HEK293 (cell line): ENCODE results near the gene PGAP6.

ENCODE experiments used
- CTCF ChIA-PET: fragments of 350-600 bp; formaldehyde crosslinking; extraction: SDS; loops from one replicate; lab custom pipeline; 2021; ENCODE audit warnings: antibody characterized with exemption; lab: Yijun Ruan, JAX
- POLR2A ChIA-PET: fragments of 300-600 bp; formaldehyde crosslinking; extraction: SDS; loops from one replicate; lab custom pipeline; 2020; ENCODE audit warnings: antibody characterized with exemption, inconsistent platforms; lab: Yijun Ruan, JAX
- H3K27ac ChIP-seq: fragments of 200-500 bp; sonication (Bioruptor generic); 2 replicates; pipeline ENCODE4 v1.5.1; 2014; ENCODE audit warnings: low read depth, low read length, control low read depth, inconsistent platforms; ENCODE audit errors: extremely low read depth
- H3K36me3 ChIP-seq, 2 experiments: fragments of 200-500 bp in 1 of 2; sonication (Bioruptor generic) in 1 of 2; 1 replicate in 1 of 2; 2 replicates in 1 of 2; pipeline ENCODE4 v1.5.1; 2014 to 2017; ENCODE audit warnings: inconsistent platforms in 2 of 2, low read length in 2 of 2; ENCODE audit not compliant: control insufficient read depth in 2 of 2, insufficient read depth in 1 of 2
- H3K4me1 ChIP-seq: fragments of 200-500 bp; sonication (Bioruptor generic); 2 replicates; pipeline ENCODE4 v1.5.1; 2014; ENCODE audit warnings: mild to moderate bottlenecking, low read length, inconsistent platforms; ENCODE audit not compliant: control insufficient read depth, insufficient read depth
- H3K4me3 ChIP-seq: 2 replicates; pipeline ENCODE4 v1.5.1; 2011; ENCODE audit warnings: low read depth, mild to moderate bottlenecking, control low read depth, low read length, moderate library complexity
- H3K9me3 ChIP-seq: fragments of 200-500 bp; sonication (Bioruptor generic); 2 replicates; pipeline ENCODE4 v1.5.1; 2014; ENCODE audit warnings: low read depth, low read length, inconsistent platforms; ENCODE audit not compliant: control insufficient read depth, insufficient read depth
- IKZF3 ChIP-seq: fragments of 450-650 bp; IDR thresholded peaks from 2 replicates; pipeline ENCODE4 v1.5.0; 2018; ENCODE audit warnings: missing biosample characterization, mild to moderate bottlenecking, missing genetic modification characterization, moderate library complexity
- KLF1 ChIP-seq: fragments of 450-650 bp; formaldehyde crosslinking; IDR thresholded peaks from 2 replicates; pipeline ENCODE4 v1.5.1; 2016; ENCODE audit warnings: missing biosample characterization, missing genetic modification characterization
- KLF10 ChIP-seq: fragments of 450-650 bp; IDR thresholded peaks from 2 replicates; pipeline ENCODE4 v1.5.1; 2018; ENCODE audit warnings: missing biosample characterization, mild to moderate bottlenecking, missing genetic modification characterization
- PRDM1 ChIP-seq: fragments of 450-650 bp; formaldehyde crosslinking; IDR thresholded peaks from 2 replicates; pipeline ENCODE4; 2016; ENCODE audit warnings: missing biosample characterization, missing genetic modification characterization
- RBAK ChIP-seq: fragments of 450-650 bp; formaldehyde crosslinking; IDR thresholded peaks from 2 replicates; pipeline ENCODE4 v1.5.1; 2016; ENCODE audit warnings: missing biosample characterization, missing genetic modification characterization
- SETDB1 ChIP-seq: IDR thresholded peaks from one replicate; pipeline ENCODE4 v1.6.1; 2017; ENCODE audit warnings: mild to moderate bottlenecking, low read length, moderate library complexity, mixed read lengths; ENCODE audit not compliant: insufficient read length
- SP2 ChIP-seq: fragments of 450-650 bp; formaldehyde crosslinking; IDR thresholded peaks from 2 replicates; pipeline ENCODE4 v1.5.1; 2016; ENCODE audit warnings: missing biosample characterization, missing genetic modification characterization
- SP7 ChIP-seq: fragments of 450-650 bp; formaldehyde crosslinking; IDR thresholded peaks from 2 replicates; pipeline ENCODE4 v1.5.1; 2016; ENCODE audit warnings: missing biosample characterization, missing genetic modification characterization
- ZBTB21 ChIP-seq: fragments of 450-650 bp; formaldehyde crosslinking; IDR thresholded peaks from 2 replicates; pipeline ENCODE4 v1.5.1; 2017; ENCODE audit warnings: missing biosample characterization, missing genetic modification characterization
- ZEB2 ChIP-seq: fragments of 450-650 bp; formaldehyde crosslinking; IDR thresholded peaks from 2 replicates; pipeline ENCODE4 v1.5.1; 2016; ENCODE audit warnings: missing biosample characterization, missing genetic modification characterization
- ZNF184 ChIP-seq: fragments of 450-650 bp; IDR thresholded peaks from 2 replicates; pipeline ENCODE4 v1.5.1; 2018; ENCODE audit warnings: missing biosample characterization, mild to moderate bottlenecking, missing genetic modification characterization
- ZNF211 ChIP-seq: fragments of 450-650 bp; formaldehyde crosslinking; IDR thresholded peaks from 2 replicates; pipeline ENCODE4 v1.5.1; 2016; ENCODE audit warnings: low read depth, missing biosample characterization, missing genetic modification characterization
- ZNF24 ChIP-seq: fragments of 450-650 bp; formaldehyde crosslinking; IDR thresholded peaks from 2 replicates; pipeline ENCODE4 v1.5.1; 2016; ENCODE audit warnings: missing biosample characterization, missing genetic modification characterization
- ZNF341 ChIP-seq: fragments of 450-650 bp; formaldehyde crosslinking; IDR thresholded peaks from 2 replicates; pipeline ENCODE4; 2016; ENCODE audit warnings: low read depth, missing biosample characterization, missing genetic modification characterization
- ZNF473 ChIP-seq: fragments of 450-650 bp; formaldehyde crosslinking; IDR thresholded peaks from 2 replicates; pipeline ENCODE4 v1.5.1; 2017; ENCODE audit warnings: missing biosample characterization, missing genetic modification characterization
- ZNF514 ChIP-seq: fragments of 450-650 bp; formaldehyde crosslinking; IDR thresholded peaks from 2 replicates; pipeline ENCODE4 v1.5.1; 2016; ENCODE audit warnings: missing biosample characterization, missing genetic modification characterization
- ZNF549 ChIP-seq: fragments of 450-650 bp; IDR thresholded peaks from 2 replicates; pipeline ENCODE4 v1.5.1; 2018; ENCODE audit warnings: missing biosample characterization, missing genetic modification characterization, mild to moderate bottlenecking, inconsistent platforms, moderate library complexity
- ZNF560 ChIP-seq: fragments of 450-650 bp; formaldehyde crosslinking; IDR thresholded peaks from 2 replicates; pipeline ENCODE4 v1.5.1; 2017; ENCODE audit warnings: missing biosample characterization, missing genetic modification characterization, borderline replicate concordance
- ZNF596 ChIP-seq: fragments of 450-650 bp; IDR thresholded peaks from 2 replicates; pipeline ENCODE4 v1.5.0; 2018; ENCODE audit warnings: missing biosample characterization, mild to moderate bottlenecking, missing genetic modification characterization, moderate library complexity
- ZNF610 ChIP-seq: fragments of 450-650 bp; formaldehyde crosslinking; IDR thresholded peaks from 2 replicates; pipeline ENCODE4 v1.5.1; 2016; ENCODE audit warnings: missing biosample characterization, missing genetic modification characterization, borderline replicate concordance
- ZNF747 ChIP-seq: fragments of 450-650 bp; formaldehyde crosslinking; IDR thresholded peaks from 2 replicates; pipeline ENCODE4 v1.5.1; 2016; ENCODE audit warnings: missing biosample characterization, missing genetic modification characterization
- ZNF777 ChIP-seq: fragments of 450-650 bp; formaldehyde crosslinking; IDR thresholded peaks from 2 replicates; pipeline ENCODE4 v1.5.1; 2017; ENCODE audit warnings: missing biosample characterization, missing genetic modification characterization, borderline replicate concordance
- ZNF791 ChIP-seq: fragments of 450-650 bp; formaldehyde crosslinking; IDR thresholded peaks from 2 replicates; pipeline ENCODE4 v1.5.1; 2016; ENCODE audit warnings: missing biosample characterization, missing genetic modification characterization
- ZNF837 ChIP-seq: fragments of 450-650 bp; formaldehyde crosslinking; IDR thresholded peaks from 2 replicates; pipeline ENCODE4 v1.5.1; 2016; ENCODE audit warnings: missing biosample characterization, missing genetic modification characterization
- TF ChIP-seq, protein P1 (sequence below): fragments of 450-650 bp; formaldehyde crosslinking; IDR thresholded peaks from 2 replicates; pipeline ENCODE4 v1.5.1; 2016; ENCODE audit warnings: missing biosample characterization, missing genetic modification characterization, borderline replicate concordance
- TF ChIP-seq, protein P2 (sequence below): fragments of 450-650 bp; formaldehyde crosslinking; IDR thresholded peaks from 2 replicates; pipeline ENCODE4 v1.5.1; 2016; ENCODE audit warnings: missing biosample characterization, missing genetic modification characterization
- TF ChIP-seq, protein P3 (sequence below): fragments of 450-650 bp; formaldehyde crosslinking; IDR thresholded peaks from 2 replicates; pipeline ENCODE4 v1.5.1; 2016; ENCODE audit warnings: missing biosample characterization, missing genetic modification characterization
- TF ChIP-seq, protein P4 (sequence below): fragments of 450-650 bp; formaldehyde crosslinking; IDR thresholded peaks from 2 replicates; pipeline ENCODE4 v1.5.1; 2016; ENCODE audit warnings: missing biosample characterization, missing genetic modification characterization
- TF ChIP-seq, protein P5 (sequence below): fragments of 450-650 bp; formaldehyde crosslinking; IDR thresholded peaks from 2 replicates; pipeline ENCODE4 v1.5.1; 2016; ENCODE audit warnings: missing biosample characterization, missing genetic modification characterization

PGAP6 gene

DNA sequence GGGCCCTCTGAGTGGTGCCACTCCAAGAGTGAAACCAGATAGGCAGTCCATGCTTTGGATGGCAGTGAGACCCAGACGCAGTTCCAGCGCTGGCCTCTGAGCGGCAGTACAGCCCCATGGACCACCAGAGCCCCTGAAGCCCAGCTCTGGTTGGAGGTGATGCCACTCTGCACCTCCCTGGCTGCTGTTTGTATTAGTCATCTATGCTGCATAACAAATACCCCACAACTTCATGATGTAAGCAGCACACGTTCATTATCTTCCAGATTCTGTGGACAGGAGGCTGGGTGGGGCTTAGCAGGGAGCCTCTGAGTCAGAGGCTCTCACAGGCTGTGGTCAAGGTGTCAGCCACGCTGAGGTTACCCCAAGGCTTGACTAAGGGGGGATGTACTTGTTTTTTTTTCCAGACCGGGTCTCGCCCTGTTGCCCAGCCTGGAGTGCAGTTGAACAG lies 10.1 kb upstream of the PGAP6 start:
- ChIA-PET POLR2A (interaction anchor here (0.9 to 1.4 kb wide), 5 partner anchors 9 to 195 kb away, joined by 3 to 8 read pairs (median 4); partner anchors contain the start of gene DECR2), CTCF (interaction anchor here (0.5 to 4.0 kb wide), 19 partner anchors 8 to 711 kb away, joined by 3 to 27 read pairs (median 3); no protein-coding TSS in a partner anchor)
- no peaks in the 10 kb centered on the region for H3K4me1 ChIP-seq
- no peak overlapping the region for H3K27ac ChIP-seq
- no peaks in the 10 kb centered on the region for H3K9me3 ChIP-seq
- no peak overlapping the region for H3K4me3 ChIP-seq
- no peaks in the 10 kb centered on the region for H3K36me3 ChIP-seq
- TF ChIP-seq ZNF473 (tag by site-specific recombination), result no peak
- peak; percentile 17; the same call in 1 of the 2 replicates for TF ChIP-seq KLF10 (tag by site-specific recombination)
- TF ChIP-seq ZNF747, result no peak
- TF ChIP-seq ZBTB21 (tag by site-specific recombination), result 0 out of 2 replicates have a peak, but pooled peaks have one; percentile 14
- no peak for TF ChIP-seq ZNF791
- TF ChIP-seq ZEB2, result peak; percentile 59; the same call in 1 of the 2 replicates
- TF ChIP-seq, protein P1, sequence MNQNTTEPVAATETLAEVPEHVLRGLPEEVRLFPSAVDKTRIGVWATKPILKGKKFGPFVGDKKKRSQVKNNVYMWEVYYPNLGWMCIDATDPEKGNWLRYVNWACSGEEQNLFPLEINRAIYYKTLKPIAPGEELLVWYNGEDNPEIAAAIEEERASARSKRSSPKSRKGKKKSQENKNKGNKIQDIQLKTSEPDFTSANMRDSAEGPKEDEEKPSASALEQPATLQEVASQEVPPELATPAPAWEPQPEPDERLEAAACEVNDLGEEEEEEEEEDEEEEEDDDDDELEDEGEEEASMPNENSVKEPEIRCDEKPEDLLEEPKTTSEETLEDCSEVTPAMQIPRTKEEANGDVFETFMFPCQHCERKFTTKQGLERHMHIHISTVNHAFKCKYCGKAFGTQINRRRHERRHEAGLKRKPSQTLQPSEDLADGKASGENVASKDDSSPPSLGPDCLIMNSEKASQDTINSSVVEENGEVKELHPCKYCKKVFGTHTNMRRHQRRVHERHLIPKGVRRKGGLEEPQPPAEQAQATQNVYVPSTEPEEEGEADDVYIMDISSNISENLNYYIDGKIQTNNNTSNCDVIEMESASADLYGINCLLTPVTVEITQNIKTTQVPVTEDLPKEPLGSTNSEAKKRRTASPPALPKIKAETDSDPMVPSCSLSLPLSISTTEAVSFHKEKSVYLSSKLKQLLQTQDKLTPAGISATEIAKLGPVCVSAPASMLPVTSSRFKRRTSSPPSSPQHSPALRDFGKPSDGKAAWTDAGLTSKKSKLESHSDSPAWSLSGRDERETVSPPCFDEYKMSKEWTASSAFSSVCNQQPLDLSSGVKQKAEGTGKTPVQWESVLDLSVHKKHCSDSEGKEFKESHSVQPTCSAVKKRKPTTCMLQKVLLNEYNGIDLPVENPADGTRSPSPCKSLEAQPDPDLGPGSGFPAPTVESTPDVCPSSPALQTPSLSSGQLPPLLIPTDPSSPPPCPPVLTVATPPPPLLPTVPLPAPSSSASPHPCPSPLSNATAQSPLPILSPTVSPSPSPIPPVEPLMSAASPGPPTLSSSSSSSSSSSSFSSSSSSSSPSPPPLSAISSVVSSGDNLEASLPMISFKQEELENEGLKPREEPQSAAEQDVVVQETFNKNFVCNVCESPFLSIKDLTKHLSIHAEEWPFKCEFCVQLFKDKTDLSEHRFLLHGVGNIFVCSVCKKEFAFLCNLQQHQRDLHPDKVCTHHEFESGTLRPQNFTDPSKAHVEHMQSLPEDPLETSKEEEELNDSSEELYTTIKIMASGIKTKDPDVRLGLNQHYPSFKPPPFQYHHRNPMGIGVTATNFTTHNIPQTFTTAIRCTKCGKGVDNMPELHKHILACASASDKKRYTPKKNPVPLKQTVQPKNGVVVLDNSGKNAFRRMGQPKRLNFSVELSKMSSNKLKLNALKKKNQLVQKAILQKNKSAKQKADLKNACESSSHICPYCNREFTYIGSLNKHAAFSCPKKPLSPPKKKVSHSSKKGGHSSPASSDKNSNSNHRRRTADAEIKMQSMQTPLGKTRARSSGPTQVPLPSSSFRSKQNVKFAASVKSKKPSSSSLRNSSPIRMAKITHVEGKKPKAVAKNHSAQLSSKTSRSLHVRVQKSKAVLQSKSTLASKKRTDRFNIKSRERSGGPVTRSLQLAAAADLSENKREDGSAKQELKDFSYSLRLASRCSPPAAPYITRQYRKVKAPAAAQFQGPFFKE (tag by site-specific recombination), result no peak
- TF ChIP-seq SETDB1, result peak; percentile 90
- TF ChIP-seq PRDM1 (tag by site-specific recombination), result no peak
- TF ChIP-seq ZNF837 (tag by site-specific recombination), result no peak
- no peak for TF ChIP-seq ZNF514 (tag by site-specific recombination)
- peak; percentile 28; the same call in 1 of the 2 replicates for TF ChIP-seq ZNF610 (tag by site-specific recombination)
- TF ChIP-seq ZNF24 (tag by site-specific recombination), result peak; percentile 73
- TF ChIP-seq ZNF184, result peak; percentile 66; the same call in 1 of the 2 replicates
- no peak for TF ChIP-seq ZNF211 (tag by site-specific recombination)
- peak; percentile 100 for TF ChIP-seq RBAK (tag by site-specific recombination)
- TF ChIP-seq, protein P2, sequence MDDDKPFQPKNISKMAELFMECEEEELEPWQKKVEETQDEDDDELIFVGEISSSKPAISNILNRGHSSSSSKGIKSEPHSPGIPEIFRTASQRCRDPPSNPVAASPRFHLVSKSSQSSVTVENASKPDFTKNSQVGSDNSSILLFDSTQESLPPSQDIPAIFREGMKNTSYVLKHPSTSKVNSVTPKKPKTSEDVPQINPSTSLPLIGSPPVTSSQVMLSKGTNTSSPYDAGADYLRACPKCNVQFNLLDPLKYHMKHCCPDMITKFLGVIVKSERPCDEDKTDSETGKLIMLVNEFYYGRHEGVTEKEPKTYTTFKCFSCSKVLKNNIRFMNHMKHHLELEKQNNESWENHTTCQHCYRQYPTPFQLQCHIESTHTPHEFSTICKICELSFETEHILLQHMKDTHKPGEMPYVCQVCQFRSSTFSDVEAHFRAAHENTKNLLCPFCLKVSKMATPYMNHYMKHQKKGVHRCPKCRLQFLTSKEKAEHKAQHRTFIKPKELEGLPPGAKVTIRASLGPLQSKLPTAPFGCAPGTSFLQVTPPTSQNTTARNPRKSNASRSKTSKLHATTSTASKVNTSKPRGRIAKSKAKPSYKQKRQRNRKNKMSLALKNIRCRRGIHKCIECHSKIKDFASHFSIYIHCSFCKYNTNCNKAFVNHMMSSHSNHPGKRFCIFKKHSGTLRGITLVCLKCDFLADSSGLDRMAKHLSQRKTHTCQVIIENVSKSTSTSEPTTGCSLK (tag by site-specific recombination), result no peak
- no peak for TF ChIP-seq IKZF3 (tag by site-specific recombination)
- TF ChIP-seq SP7 (tag by site-specific recombination), result peak; percentile 52; the same call in 1 of the 2 replicates
- TF ChIP-seq SP2, result no peak
- TF ChIP-seq ZNF560 (tag by site-specific recombination), result peak; percentile 16; the same call in 1 of the 2 replicates
- TF ChIP-seq ZNF596, result no peak
- TF ChIP-seq ZNF341 (tag by site-specific recombination), result peak; percentile 65
- TF ChIP-seq KLF1 (tag by site-specific recombination), result peak; percentile 15; the same call in 1 of the 2 replicates
- no peak for TF ChIP-seq ZNF777
- no peak for TF ChIP-seq ZNF549 (tag by site-specific recombination)
- TF ChIP-seq, protein P3, sequence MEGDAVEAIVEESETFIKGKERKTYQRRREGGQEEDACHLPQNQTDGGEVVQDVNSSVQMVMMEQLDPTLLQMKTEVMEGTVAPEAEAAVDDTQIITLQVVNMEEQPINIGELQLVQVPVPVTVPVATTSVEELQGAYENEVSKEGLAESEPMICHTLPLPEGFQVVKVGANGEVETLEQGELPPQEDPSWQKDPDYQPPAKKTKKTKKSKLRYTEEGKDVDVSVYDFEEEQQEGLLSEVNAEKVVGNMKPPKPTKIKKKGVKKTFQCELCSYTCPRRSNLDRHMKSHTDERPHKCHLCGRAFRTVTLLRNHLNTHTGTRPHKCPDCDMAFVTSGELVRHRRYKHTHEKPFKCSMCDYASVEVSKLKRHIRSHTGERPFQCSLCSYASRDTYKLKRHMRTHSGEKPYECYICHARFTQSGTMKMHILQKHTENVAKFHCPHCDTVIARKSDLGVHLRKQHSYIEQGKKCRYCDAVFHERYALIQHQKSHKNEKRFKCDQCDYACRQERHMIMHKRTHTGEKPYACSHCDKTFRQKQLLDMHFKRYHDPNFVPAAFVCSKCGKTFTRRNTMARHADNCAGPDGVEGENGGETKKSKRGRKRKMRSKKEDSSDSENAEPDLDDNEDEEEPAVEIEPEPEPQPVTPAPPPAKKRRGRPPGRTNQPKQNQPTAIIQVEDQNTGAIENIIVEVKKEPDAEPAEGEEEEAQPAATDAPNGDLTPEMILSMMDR (tag by site-specific recombination), result peak; percentile 67
- TF ChIP-seq, protein P4, sequence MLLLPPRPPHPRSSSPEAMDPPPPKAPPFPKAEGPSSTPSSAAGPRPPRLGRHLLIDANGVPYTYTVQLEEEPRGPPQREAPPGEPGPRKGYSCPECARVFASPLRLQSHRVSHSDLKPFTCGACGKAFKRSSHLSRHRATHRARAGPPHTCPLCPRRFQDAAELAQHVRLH (tag by site-specific recombination), result peak; percentile 89
- TF ChIP-seq, protein P5, sequence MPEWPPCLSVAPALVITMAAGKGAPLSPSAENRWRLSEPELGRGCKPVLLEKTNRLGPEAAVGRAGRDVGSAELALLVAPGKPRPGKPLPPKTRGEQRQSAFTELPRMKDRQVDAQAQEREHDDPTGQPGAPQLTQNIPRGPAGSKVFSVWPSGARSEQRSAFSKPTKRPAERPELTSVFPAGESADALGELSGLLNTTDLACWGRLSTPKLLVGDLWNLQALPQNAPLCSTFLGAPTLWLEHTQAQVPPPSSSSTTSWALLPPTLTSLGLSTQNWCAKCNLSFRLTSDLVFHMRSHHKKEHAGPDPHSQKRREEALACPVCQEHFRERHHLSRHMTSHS (tag by site-specific recombination), result no peak
